Endothelial cell of umbilical vein (primary cell): ENCODE results near the gene OSBPL5. TPM values are rescaled to one million over a fixed set of nuclear protein-coding genes. Genes with fewer than 3 reads are reported as not detected.

ENCODE experiments used
- BruUV-seq: library from RNA; stranded (reverse); fragments of 400-500 nt; replicated peaks from 2 replicates; lab custom pipeline; 2021; lab: Mats Ljungman, UMichigan
- CTCF ChIA-PET: fragments of 300-600, 350-600 bp; sonication (Branson Sonifier 250); formaldehyde crosslinking; loops from one replicate; lab custom pipeline; 2021; ENCODE audit warnings: antibody characterized with exemption, inconsistent platforms; lab: Charles Lee
- POLR2A ChIA-PET: fragments of 300-600, 350-600 bp; sonication (Branson Sonifier 250); formaldehyde crosslinking; loops from one replicate; lab custom pipeline; 2021; ENCODE audit warnings: antibody characterized with exemption, inconsistent platforms; lab: Charles Lee
- DNase-seq: peaks from one replicate; pipeline ENCODE4 v3.0.0-alpha.2; 2011; ENCODE audit warnings: low read depth, low spot score
- FAIRE-seq: peaks from 2 replicates; lab custom pipeline; 2011; peaks lifted over from hg19 to GRCh38; lab: Jason Lieb, UNC
- H2AFZ ChIP-seq: 2 replicates; pipeline ENCODE4 v1.6.0; 2012; ENCODE audit warnings: low read depth, low read length, control low read depth, inconsistent platforms
- H3K27ac ChIP-seq: 2 replicates; pipeline ENCODE4 v1.5.1; 2011; ENCODE audit warnings: low read depth, mild to moderate bottlenecking, control low read depth, low read length, moderate library complexity; ENCODE audit not compliant: insufficient read depth
- H3K27me3 ChIP-seq, 2 experiments: 2 replicates each; pipeline versions ENCODE4 v1.6.0 to v1.6.1; 2011; ENCODE audit warnings: low read length in 2 of 2, mixed read lengths in 1 of 2; ENCODE audit not compliant: control insufficient read depth in 2 of 2, insufficient read depth in 2 of 2
- H3K36me3 ChIP-seq, 2 experiments: 2 replicates in 1 of 2; 3 replicates in 1 of 2; pipeline ENCODE4 v1.5.1; 2011; ENCODE audit warnings: low read length in 2 of 2, mild to moderate bottlenecking in 1 of 2, moderate library complexity in 1 of 2; ENCODE audit not compliant: control insufficient read depth in 2 of 2, insufficient read depth in 2 of 2; ENCODE audit errors: extremely low read depth in 1 of 2
- H3K4me1 ChIP-seq: 3 replicates; pipeline ENCODE4 v1.5.1; 2011; ENCODE audit warnings: mild to moderate bottlenecking, low read length; ENCODE audit not compliant: control insufficient read depth, insufficient read depth; ENCODE audit errors: extremely low read depth
- H3K4me2 ChIP-seq: 2 replicates; pipeline ENCODE4 v1.6.1; 2011; ENCODE audit warnings: low read length, control low read depth, mixed read lengths; ENCODE audit not compliant: insufficient read depth
- H3K4me3 ChIP-seq, 3 experiments: fragments of 200-600 bp in 1 of 3; sonication (generic), shearing (Covaris generic) in 1 of 3; replicated peaks in 1 of 3; 2 replicates each; pipeline ENCODE4 v1.5.1; 2011 to 2016; ENCODE audit warnings: control low read depth in 3 of 3, low read length in 3 of 3, mild to moderate bottlenecking in 2 of 3, inconsistent platforms in 1 of 3, low read depth in 1 of 3, moderate library complexity in 1 of 3; ENCODE audit not compliant: insufficient read depth in 1 of 3
- H3K79me2 ChIP-seq: 2 replicates; pipeline ENCODE4 v1.6.0; 2012; ENCODE audit warnings: low read length, inconsistent platforms; ENCODE audit not compliant: control insufficient read depth, insufficient read depth
- H3K9ac ChIP-seq: replicated peaks from 2 replicates; pipeline ENCODE3; 2011; ENCODE audit warnings: low read length, control low read depth; ENCODE audit not compliant: insufficient read depth; ENCODE audit errors: extremely low read depth
- H3K9me1 ChIP-seq: replicated peaks from 3 replicates; pipeline ENCODE4 v1.6.0; 2011; ENCODE audit warnings: mild to moderate bottlenecking, low read length; ENCODE audit not compliant: control insufficient read depth, insufficient read depth; ENCODE audit errors: extremely low read depth
- H3K9me3 ChIP-seq: replicated peaks from 2 replicates; pipeline ENCODE4 v1.5.1; 2012; ENCODE audit warnings: low read length, inconsistent platforms; ENCODE audit not compliant: control insufficient read depth, insufficient read depth
- H4K20me1 ChIP-seq: replicated peaks from 2 replicates; pipeline ENCODE3; 2011; ENCODE audit warnings: mild to moderate bottlenecking, low read length; ENCODE audit not compliant: control insufficient read depth, insufficient read depth; ENCODE audit errors: extremely low read depth
- CTCF ChIP-seq, 2 donors: IDR thresholded peaks; 1 replicate in 1 of 2; 2 replicates in 1 of 2; pipeline ENCODE4 v1.5.1; 2011; ENCODE audit warnings: low read length in 2 of 2, mild to moderate bottlenecking in 2 of 2, moderate library complexity in 2 of 2, control low read depth in 1 of 2, inconsistent platforms in 1 of 2, low read depth in 1 of 2; ENCODE audit not compliant: insufficient read depth in 1 of 2; ENCODE audit errors: extremely low read depth in 1 of 2
- EZH2 ChIP-seq: IDR thresholded peaks from 2 replicates; pipeline ENCODE4 v1.6.1; 2012; ENCODE audit warnings: borderline replicate concordance, low read depth, mild to moderate bottlenecking, moderate library complexity, low read length, inconsistent platforms; ENCODE audit not compliant: severe bottlenecking
- FOS ChIP-seq: IDR thresholded peaks from 2 replicates; pipeline ENCODE4 v1.6.1; 2011; ENCODE audit warnings: mild to moderate bottlenecking, low read length, moderate library complexity, borderline replicate concordance; ENCODE audit not compliant: insufficient read depth
- MYC ChIP-seq: IDR thresholded peaks from one replicate; pipeline ENCODE4 v1.6.1; 2011; ENCODE audit warnings: mild to moderate bottlenecking, low read depth, low read length
- dilution Hi-C: fragments of 300-500 bp; cut with MboI; formaldehyde crosslinking; loops from one replicate; pipeline ENCODE4 v1.15.0; 2019; ENCODE audit warnings: low sequenced_read_pairs; ENCODE audit not compliant: extremely low pct_ligation_motif_present
- intact Hi-C: fragments of 100-400 bp; cut with micrococcal nuclease; formaldehyde crosslinking; loops from one replicate; pipeline ENCODE4 v1.10.0; 2022
- polyA plus RNA-seq, 4 experiments: library from polyadenylated mRNA; depleted of rRNA in 3 of 4; stranded (reverse) in 3 of 4; unstranded in 1 of 4; fragments of >200 nt; gene quantifications; 2 replicates each; pipeline versions ENCODE4 v1.2.1 to v1.2.3, GENCODE V29; 2011 to 2012; ENCODE audit warnings: missing spikeins in 1 of 4
- total RNA-seq: library from RNA; stranded (reverse); gene quantifications from 2 replicates; pipeline ENCODE4 v1.2.3, GENCODE V29; 2021
- TF ChIP-seq, protein P1 (sequence below): IDR thresholded peaks from 2 replicates; pipeline ENCODE4 v1.6.1; 2011; ENCODE audit not compliant: insufficient read depth, insufficient read length

Gene OSBPL5
- total and polyA plus RNA-seq, 2 donors (not counting 3 experiments of a cell fraction or from before 2014, with no cell fraction given): 8.7 to 37.7 TPM

GRCh38 chr11:3194016-3194816, 29.1 kb upstream of the OSBPL5 start:
- TF ChIP-seq, protein P1, sequence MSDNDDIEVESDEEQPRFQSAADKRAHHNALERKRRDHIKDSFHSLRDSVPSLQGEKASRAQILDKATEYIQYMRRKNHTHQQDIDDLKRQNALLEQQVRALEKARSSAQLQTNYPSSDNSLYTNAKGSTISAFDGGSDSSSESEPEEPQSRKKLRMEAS: no peak
- TF ChIP-seq FOS: no peak
- TF ChIP-seq EZH2: no peak
- TF ChIP-seq MYC: no peak
- intact Hi-C loops: no loop called here
- Histone ChIP-seq H3K27me3 (no peaks in the 10 kb centered on the region), H3K9me1 (no peaks in the 10 kb centered on the region), H3K79me2 (no peaks in the 10 kb centered on the region), H3K27ac (no peak overlapping the region), H3K4me3 (no peak overlapping the region), H3K4me1 (no peaks in the 10 kb centered on the region), H4K20me1 (no peaks in the 10 kb centered on the region), H3K9ac (no peak overlapping the region), H2AFZ (no peak overlapping the region), H3K36me3 (no peaks in the 10 kb centered on the region), H3K4me2 (no peak overlapping the region), H3K9me3 (no peaks in the 10 kb centered on the region)
- CTCF ChIA-PET: interaction anchor here (1.0 to 1.9 kb wide), 5 partner anchors 10 to 214 kb away, joined by 3 to 7 read pairs (median 4); no protein-coding TSS in a partner anchor
- FAIRE-seq: no peak
- DNase-seq: no peak
- no TSS peak for BruUV-seq
- dilution Hi-C loops: no loop called here
- POLR2A ChIA-PET: no interaction called here

DNA sequence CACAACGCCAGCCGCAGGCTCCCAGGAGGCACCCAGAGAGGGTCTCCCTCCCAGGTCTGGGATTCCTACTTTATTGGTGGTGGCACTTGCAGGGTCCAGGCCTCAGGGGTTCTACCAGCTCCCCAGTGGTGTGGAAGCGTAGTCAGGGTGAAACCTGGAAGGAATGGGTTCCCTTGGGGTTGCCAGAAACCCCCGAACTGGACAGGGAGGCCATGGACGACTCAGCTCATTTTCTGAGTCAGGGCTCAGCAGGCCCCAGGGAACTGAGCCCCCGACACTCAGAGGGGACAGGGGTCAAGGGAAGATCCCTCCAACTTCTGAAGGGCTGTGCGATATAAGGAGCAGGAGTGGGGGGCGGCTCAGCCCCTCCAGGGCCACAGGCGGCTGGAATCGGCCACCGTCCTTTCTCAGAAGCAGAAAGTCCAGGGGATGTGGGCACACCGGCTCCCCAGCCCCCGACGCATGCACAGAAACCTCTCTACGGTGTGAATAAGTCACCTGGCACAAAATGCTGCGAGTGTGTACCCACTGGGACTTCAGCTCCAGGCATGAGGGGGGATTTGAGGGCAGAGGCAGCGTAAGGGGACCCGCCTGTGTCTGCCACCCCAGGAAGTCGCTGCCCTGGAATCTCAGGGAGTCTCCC, 28.4 kb upstream of the OSBPL5 start:
- dilution Hi-C loops (no loop called here), intact Hi-C loops (no loop called here)
- H3K4me2 ChIP-seq: no peak overlapping the region
- no peak overlapping the region for H3K4me3 ChIP-seq
- H3K9me1 ChIP-seq: no peaks in the 10 kb centered on the region
- H3K27ac ChIP-seq: no peak overlapping the region
- no peaks in the 10 kb centered on the region for H3K9me3 ChIP-seq
- H2AFZ ChIP-seq: no peak overlapping the region
- ChIA-PET POLR2A (no interaction called here), CTCF (interaction anchor here (1.0 to 1.9 kb wide), 2 partner anchors 156 to 215 kb away, joined by 3 to 7 read pairs; no protein-coding TSS in a partner anchor)
- H3K79me2 ChIP-seq: no peaks in the 10 kb centered on the region
- no peaks in the 10 kb centered on the region for H3K36me3 ChIP-seq
- H3K9ac ChIP-seq: no peak overlapping the region
- H3K4me1 ChIP-seq: no peaks in the 10 kb centered on the region
- H3K27me3 ChIP-seq: no peaks in the 10 kb centered on the region
- FAIRE-seq (no peak), DNase-seq (no peak)
- no peak for TF ChIP-seq CTCF (IDR thresholded peaks at IDR 0.05; ENCODE audit: extremely low read depth in 1 of 2, insufficient read depth in 1 of 2, low read depth in 1 of 2, low read length in 2 of 2)
- no TSS peak for BruUV-seq
- H4K20me1 ChIP-seq: no peaks in the 10 kb centered on the region
